Common myeloid progenitor, CD34-positive (primary cell): ENCODE data around the gene RAB7A.
"Not testable (repeated sequence)": the region's sequence is repeated elsewhere in the genome, so short reads cannot be mapped to it uniquely, and the experiment has no call there.

Experiments
- CTCF ChIA-PET: fragments of 350-600 bp; sonication (Branson Sonifier 250); formaldehyde crosslinking; loops from one replicate; lab custom pipeline; 2021; ENCODE audit warnings: antibody characterized with exemption; lab: Charles Lee
- POLR2A ChIA-PET: fragments of 350-600 bp; sonication (Branson Sonifier 250); formaldehyde crosslinking; loops from one replicate; lab custom pipeline; 2021; ENCODE audit warnings: antibody characterized with exemption; lab: Charles Lee
- DNase-seq, 3 donors: peaks; one replicate each; pipeline versions ENCODE4 v3.0.0 to v3.0.0-alpha.2; 2013
- H3K27ac ChIP-seq, 2 experiments: 1 replicate in 1 of 2; 2 replicates in 1 of 2; pipeline ENCODE4 v1.7.0; 2013; ENCODE audit warnings: inconsistent platforms in 2 of 2, low read length in 2 of 2, mild to moderate bottlenecking in 2 of 2, low read depth in 1 of 2, moderate library complexity in 1 of 2; ENCODE audit not compliant: severe bottlenecking in 2 of 2, insufficient read depth in 1 of 2, poor library complexity in 1 of 2
- H3K27me3 ChIP-seq, 5 experiments: replicated peaks in 2 of 5; 1 replicate in 3 of 5; 2 replicates in 2 of 5; pipeline versions ENCODE4 v1.6.1 to v1.7.0; 2013; ENCODE audit warnings: low read length in 4 of 5, mild to moderate bottlenecking in 2 of 5, moderate library complexity in 2 of 5, inconsistent platforms in 1 of 5; ENCODE audit not compliant: insufficient read depth in 5 of 5, control insufficient read depth in 4 of 5
- H3K36me3 ChIP-seq, 4 experiments: 1 replicate in 2 of 4; 2 replicates in 2 of 4; pipeline versions ENCODE4 v1.6.1 to v1.7.0; 2013; ENCODE audit warnings: low read length in 3 of 4, control low read depth in 1 of 4, mild to moderate bottlenecking in 1 of 4; ENCODE audit not compliant: control insufficient read depth in 4 of 4, insufficient read depth in 4 of 4
- H3K4me1 ChIP-seq, 4 experiments: 1 replicate in 3 of 4; 2 replicates in 1 of 4; pipeline versions ENCODE4 v1.6.1 to v1.7.1; 2013; ENCODE audit warnings: low read length in 3 of 4, mild to moderate bottlenecking in 3 of 4, control low read depth in 1 of 4, inconsistent platforms in 1 of 4, moderate library complexity in 1 of 4; ENCODE audit not compliant: control insufficient read depth in 4 of 4, insufficient read depth in 4 of 4; ENCODE audit errors: control extremely low read depth in 1 of 4
- H3K4me3 ChIP-seq, 7 experiments: 1 replicate in 4 of 7; 2 replicates in 3 of 7; pipeline versions ENCODE4 v1.5.1 to v1.7.0; 2013; ENCODE audit warnings: mild to moderate bottlenecking in 7 of 7, low read length in 6 of 7, moderate library complexity in 6 of 7, inconsistent platforms in 2 of 7, low read depth in 2 of 7, control low read depth in 1 of 7; ENCODE audit not compliant: insufficient read depth in 4 of 7, control insufficient read depth in 1 of 7; ENCODE audit errors: extremely low read depth in 1 of 7
- H3K9me3 ChIP-seq, 5 experiments: 1 replicate in 4 of 5; 2 replicates in 1 of 5; pipeline versions ENCODE4 v1.6.1 to v1.7.1; 2013; ENCODE audit warnings: low read length in 4 of 5, mild to moderate bottlenecking in 2 of 5, inconsistent platforms in 1 of 5, low read depth in 1 of 5, moderate library complexity in 1 of 5; ENCODE audit not compliant: control insufficient read depth in 4 of 5, insufficient read depth in 2 of 5; ENCODE audit errors: control extremely low read depth in 1 of 5
- WGBS: methylation state at CpG from one replicate; pipeline ENCODE4 v1.1.5; 2013; ENCODE audit not compliant: insufficient coverage; 5-methylcytosine and 5-hydroxymethylcytosine counted together

Gene RAB7A

DNA sequence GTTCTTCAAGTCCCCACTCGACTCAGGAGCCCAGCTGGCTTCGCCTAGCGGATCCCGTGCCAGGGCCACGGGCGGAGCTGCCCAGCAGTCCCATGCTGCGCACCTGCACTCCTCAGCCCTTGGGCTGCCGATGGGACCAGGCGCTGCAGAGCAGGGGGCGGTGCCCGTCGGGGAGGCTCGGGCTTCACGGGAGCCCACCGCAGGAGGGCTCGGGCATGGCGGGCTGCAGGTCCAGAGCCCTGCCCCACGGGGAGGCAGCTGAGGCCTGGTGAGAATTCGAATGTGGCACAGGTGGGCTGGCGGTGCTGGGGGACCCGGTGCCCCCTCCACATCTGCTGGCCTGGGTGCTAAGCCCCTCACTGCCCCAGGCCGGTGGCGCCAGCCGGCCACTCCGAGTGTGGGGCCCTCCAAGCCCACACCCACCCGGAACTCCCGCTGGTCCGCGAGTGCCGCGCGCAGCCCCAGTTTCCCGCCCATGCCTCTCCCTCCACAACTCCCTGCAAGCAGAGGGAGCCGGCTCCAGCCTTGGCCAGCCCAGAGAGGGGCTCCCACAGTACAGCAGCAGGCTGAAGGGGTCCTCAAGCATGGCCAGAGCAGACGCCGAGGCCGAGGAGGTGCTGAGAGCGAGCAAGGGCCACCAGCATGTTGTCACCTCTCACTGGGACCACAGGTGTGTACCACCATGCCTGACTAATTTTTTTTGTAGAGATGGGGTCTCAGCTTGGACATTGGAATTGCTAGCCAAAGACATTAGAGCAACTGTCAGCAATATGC, 17.0 kb downstream of the RAB7A start:
- WGBS = 96% methylated on average over 34 of the region's 38 CpGs
- no peak overlapping the region for H3K27ac ChIP-seq
- DNase-seq = no peak
- no peaks in the 10 kb centered on the region for H3K27me3 ChIP-seq
- peaks cover 0 to 7% (median 2%) of the 10 kb centered on the region in 4 experiments for H3K4me1 ChIP-seq
- CTCF ChIA-PET = interaction anchor here (0.9 to 2.0 kb wide), 5 partner anchors 8 to 37 kb away, joined by 3 to 5 read pairs (median 3); no protein-coding TSS in a partner anchor
- peaks cover 0 to 7% (median 2%) of the 10 kb centered on the region in 5 experiments for H3K9me3 ChIP-seq
- peaks cover 11 to 43% (median 27%) of the 10 kb centered on the region in 4 experiments for H3K36me3 ChIP-seq
- POLR2A ChIA-PET = interaction anchor here (1.2 kb wide), 1 partner anchor 15 kb away, joined by 3 read pairs; no protein-coding TSS in a partner anchor
- no peak overlapping the region for H3K4me3 ChIP-seq

DNA sequence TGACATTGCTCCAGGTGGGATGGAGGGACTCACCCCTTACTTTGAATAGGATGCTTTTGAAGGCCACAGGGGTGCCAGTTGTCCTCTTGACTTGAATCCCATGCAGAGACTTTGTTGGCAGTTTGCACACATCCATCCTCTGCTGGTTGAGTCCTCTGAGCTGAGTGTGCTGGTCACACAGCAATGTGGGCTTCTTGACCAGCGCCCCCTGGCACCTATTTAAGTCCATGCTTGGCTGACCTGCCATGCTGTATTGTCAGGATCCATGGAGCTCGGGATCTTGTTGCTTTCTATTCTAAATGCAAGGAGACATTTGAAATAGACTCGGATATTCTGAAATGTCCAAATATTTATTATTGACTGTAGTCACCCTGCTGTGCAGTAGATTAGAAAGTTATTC, 19.8 kb downstream of the RAB7A start:
- Histone ChIP-seq H3K4me3 (no peak overlapping the region), H3K27me3 (no peaks in the 10 kb centered on the region), H3K36me3 (peaks cover 5 to 43% (median 28%) of the 10 kb centered on the region in 4 experiments), H3K9me3 (peaks cover 0 to 8% (median 4%) of the 10 kb centered on the region in 5 experiments), H3K4me1 (peaks cover 0 to 5% (median 3%) of the 10 kb centered on the region in 4 experiments), H3K27ac (no peak overlapping the region)
- 95% methylated on average over 3 of the region's 3 CpGs for WGBS
- no peak for DNase-seq
- CTCF ChIA-PET = interaction anchor here (0.8 to 1.6 kb wide), 6 partner anchors 13 to 64 kb away, joined by 3 to 5 read pairs (median 4); no protein-coding TSS in a partner anchor
- POLR2A ChIA-PET = no interaction called here

DNA sequence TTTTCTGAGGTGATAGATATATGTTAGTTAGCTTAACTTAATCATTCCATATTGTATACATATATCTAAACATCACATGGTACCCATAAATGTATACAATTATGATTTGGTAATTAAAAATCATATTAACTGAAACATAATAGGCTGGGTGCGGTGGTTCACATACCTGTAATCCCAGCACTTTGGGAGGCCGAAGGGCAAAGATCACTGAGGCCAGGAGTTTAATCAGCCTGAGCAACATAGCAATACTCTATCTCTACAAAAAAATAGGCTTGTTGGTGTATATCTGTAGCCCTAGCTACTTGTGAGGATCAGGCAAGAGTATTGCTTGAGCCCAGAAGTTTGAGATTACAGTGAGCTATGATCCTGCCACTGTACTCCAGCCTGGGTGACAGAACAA, 20.9 kb downstream of the RAB7A start:
- CTCF ChIA-PET = interaction anchor here (1.0 to 2.0 kb wide), 10 partner anchors 9 to 65 kb away, joined by 3 to 5 read pairs (median 4); no protein-coding TSS in a partner anchor

DNA sequence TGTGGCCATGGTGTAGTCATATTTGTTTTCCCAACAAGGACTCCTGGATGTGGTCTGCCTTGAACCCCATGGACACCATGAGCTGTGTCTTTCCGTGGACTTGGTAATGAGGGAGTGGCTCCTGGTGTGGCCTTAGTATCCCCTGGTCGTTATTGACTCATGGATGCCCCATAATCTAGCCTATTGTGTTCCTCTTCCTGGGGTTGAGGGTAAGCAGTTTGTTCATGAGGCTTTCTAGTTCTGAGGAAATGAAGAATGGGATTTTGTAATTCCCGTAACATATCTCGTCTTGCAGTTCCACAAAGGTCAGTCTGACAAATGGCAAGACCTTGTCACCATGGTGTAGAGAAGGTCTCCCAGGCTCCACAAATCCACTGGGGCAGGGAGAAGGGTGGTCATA, 22.6 kb downstream of the RAB7A start:
- Histone ChIP-seq H3K36me3 (peaks cover 3 to 33% (median 17%) of the 10 kb centered on the region in 4 experiments), H3K27ac (no peak overlapping the region), H3K9me3 (peaks cover 0 to 10% (median 4%) of the 10 kb centered on the region in 5 experiments), H3K27me3 (no peaks in the 10 kb centered on the region), H3K4me3 (no peak overlapping the region), H3K4me1 (peaks cover 0 to 3% (median 3%) of the 10 kb centered on the region in 4 experiments)
- no peak for DNase-seq
- CTCF ChIA-PET = interaction anchor here (0.9 to 2.0 kb wide), 4 partner anchors 11 to 67 kb away, joined by 3 to 4 read pairs (median 4); no protein-coding TSS in a partner anchor
- POLR2A ChIA-PET = no interaction called here
- 100% methylated on average over 3 of the region's 4 CpGs for WGBS

More for the DNA sequence above, 20.9 kb downstream of the RAB7A start:
- no peak for DNase-seq
- Histone ChIP-seq H3K36me3 (peaks cover 5 to 41% (median 25%) of the 10 kb centered on the region in 4 experiments), H3K4me1 (peaks cover 0 to 3% (median 3%) of the 10 kb centered on the region in 4 experiments), H3K27ac (no peak overlapping the region), H3K27me3 (no peaks in the 10 kb centered on the region), H3K9me3 (peaks cover 0 to 11% (median 4%) of the 10 kb centered on the region in 5 experiments), H3K4me3 (no peak overlapping the region)
- WGBS = no CpG with 5 or more reads among the region's 2 CpGs
- POLR2A ChIA-PET = no interaction called here

DNA sequence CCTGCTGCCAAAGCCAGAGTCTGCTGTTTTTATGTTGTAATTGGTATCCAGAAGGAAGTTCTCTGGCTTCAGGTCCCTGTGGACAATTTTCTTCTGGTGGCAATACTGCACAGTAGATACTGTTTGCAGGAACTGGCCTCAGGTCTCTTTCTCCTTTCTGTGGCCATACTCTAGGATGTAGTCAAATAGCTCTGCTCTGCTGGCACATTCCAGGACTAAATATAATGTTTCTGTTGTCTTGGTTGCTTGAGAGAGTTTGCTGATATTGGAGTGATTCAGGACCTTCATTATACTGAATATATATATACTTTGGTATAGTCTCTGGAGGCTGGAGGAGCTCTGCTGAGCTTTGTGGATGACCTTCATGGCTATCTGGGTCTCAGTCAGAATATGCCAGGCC, 23.1 kb downstream of the RAB7A start:
- H3K27ac ChIP-seq = no peak overlapping the region
- DNase-seq = no peak
- peaks cover 3 to 31% (median 14%) of the 10 kb centered on the region in 4 experiments for H3K36me3 ChIP-seq
- peaks cover 0 to 3% (median 3%) of the 10 kb centered on the region in 4 experiments for H3K4me1 ChIP-seq
- peaks cover 0 to 10% (median 2%) of the 10 kb centered on the region in 5 experiments for H3K9me3 ChIP-seq
- ChIA-PET POLR2A (no interaction called here), CTCF (interaction anchor here (0.9 to 1.3 kb wide), 3 partner anchors 11 to 67 kb away, joined by 3 to 4 read pairs (median 3); no protein-coding TSS in a partner anchor)
- H3K4me3 ChIP-seq = no peak overlapping the region
- no peaks in the 10 kb centered on the region for H3K27me3 ChIP-seq

DNA sequence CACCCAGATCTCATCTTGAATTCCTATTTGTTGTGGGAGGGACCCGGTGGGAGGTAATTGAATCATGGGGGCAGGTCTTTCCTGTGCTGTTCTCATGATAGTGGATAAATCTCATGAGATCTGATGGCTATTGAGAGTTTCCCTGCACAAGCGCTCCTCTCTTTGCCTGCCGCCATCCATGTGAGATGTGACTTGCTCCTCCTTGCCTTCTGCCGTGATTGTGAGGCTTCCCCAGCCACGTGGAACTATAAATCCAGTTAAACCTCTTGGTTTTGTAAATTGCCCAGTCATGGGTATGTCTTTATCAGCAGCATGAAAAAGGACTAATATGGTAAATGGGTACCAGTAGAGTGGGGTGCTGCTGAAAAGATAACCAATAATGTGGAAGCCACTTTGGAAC, 23.6 kb downstream of the RAB7A start:
- peaks cover 3 to 26% (median 12%) of the 10 kb centered on the region in 4 experiments for H3K36me3 ChIP-seq
- H3K9me3 ChIP-seq, POLR2A ChIA-PET, DNase-seq, H3K27me3 ChIP-seq, H3K4me3 ChIP-seq, H3K27ac ChIP-seq, H3K4me1 ChIP-seq: not testable (repeated sequence)
- CTCF ChIA-PET = interaction anchor here (0.9 to 1.5 kb wide), 3 partner anchors 10 to 38 kb away, joined by 3 read pairs; no protein-coding TSS in a partner anchor
- WGBS = 98% methylated on average over 4 of the region's 5 CpGs
